Hepatocyte (in vitro differentiated cells): ENCODE measurements around the gene LRRC3.

Source experiments
- EZH2 ChIP-seq: fragments of 200-600 bp; sonication (generic); IDR thresholded peaks from 2 replicates; pipeline ENCODE4 v1.6.1; 2016; ENCODE audit warnings: antibody characterized with exemption, mild to moderate bottlenecking, borderline replicate concordance
- EZH2phosphoT487 ChIP-seq: fragments of 200-600 bp; sonication (generic); IDR thresholded peaks from one replicate; pipeline ENCODE4 v1.6.1; 2018; ENCODE audit warnings: antibody characterized with exemption, mild to moderate bottlenecking, low read depth, moderate library complexity; ENCODE audit not compliant: unreplicated experiment, severe bottlenecking
- TF ChIP-seq, protein P1 (sequence below): fragments of 200-600 bp; sonication (generic); IDR thresholded peaks from 2 replicates; pipeline ENCODE4 v1.5.1; 2016; ENCODE audit warnings: antibody characterized with exemption, mild to moderate bottlenecking; ENCODE audit not compliant: poor library complexity

DNA sequence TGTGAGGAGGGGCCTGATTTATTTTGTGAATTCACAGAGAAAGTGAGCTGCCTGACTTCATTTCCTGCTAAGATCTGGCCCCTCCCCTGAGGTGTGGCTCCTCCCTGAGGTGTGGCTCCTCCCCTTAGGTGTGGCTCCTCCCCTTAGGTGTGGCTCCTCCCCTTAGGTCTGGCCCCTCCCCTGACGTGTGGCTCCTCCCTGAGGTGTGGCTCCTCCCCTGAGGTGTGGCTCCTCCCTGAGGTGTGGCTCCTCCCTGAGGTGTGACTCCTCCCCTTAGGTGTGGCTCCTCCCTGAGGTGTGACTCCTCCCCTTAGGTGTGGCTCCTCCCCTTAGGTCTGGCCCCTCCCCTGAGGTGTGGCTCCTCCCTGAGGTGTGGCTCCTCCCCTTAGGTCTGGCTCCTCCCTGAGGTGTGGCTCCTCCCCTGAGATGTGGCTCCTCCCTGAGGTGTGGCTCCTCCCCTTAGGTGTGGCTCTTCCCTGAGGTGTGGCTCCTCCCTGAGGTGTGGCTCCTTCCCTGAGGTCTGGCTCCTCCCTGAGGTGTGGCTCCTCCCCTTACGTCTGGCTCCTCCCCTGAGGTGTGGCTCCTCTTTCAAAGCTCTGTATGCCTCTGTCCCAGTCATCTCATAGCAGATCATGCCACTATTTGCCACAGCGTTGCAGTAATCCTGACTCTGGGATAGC, 26.9 kb upstream of the LRRC3 start:
- TF ChIP-seq, protein P1, sequence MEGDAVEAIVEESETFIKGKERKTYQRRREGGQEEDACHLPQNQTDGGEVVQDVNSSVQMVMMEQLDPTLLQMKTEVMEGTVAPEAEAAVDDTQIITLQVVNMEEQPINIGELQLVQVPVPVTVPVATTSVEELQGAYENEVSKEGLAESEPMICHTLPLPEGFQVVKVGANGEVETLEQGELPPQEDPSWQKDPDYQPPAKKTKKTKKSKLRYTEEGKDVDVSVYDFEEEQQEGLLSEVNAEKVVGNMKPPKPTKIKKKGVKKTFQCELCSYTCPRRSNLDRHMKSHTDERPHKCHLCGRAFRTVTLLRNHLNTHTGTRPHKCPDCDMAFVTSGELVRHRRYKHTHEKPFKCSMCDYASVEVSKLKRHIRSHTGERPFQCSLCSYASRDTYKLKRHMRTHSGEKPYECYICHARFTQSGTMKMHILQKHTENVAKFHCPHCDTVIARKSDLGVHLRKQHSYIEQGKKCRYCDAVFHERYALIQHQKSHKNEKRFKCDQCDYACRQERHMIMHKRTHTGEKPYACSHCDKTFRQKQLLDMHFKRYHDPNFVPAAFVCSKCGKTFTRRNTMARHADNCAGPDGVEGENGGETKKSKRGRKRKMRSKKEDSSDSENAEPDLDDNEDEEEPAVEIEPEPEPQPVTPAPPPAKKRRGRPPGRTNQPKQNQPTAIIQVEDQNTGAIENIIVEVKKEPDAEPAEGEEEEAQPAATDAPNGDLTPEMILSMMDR, result no peak
- TF ChIP-seq EZH2 (no peak), EZH2phosphoT487 (no peak)
